KG1 (cell line): ENCODE data around the gene TYW1.
"Not testable (repeated sequence)": the region's sequence is repeated elsewhere in the genome, so short reads cannot be mapped to it uniquely, and the experiment has no call there.

Source experiments
- DNase-seq: peaks from one replicate; lab custom pipeline; 2025; lab: John Stamatoyannopoulos, UW

The TYW1 gene

GRCh38 chr7:67046819-67047218 is 50.2 kb downstream of the TYW1 start:
- not testable (repeated sequence) for DNase-seq

- DNase-seq, result not testable (repeated sequence)
Observed at GRCh38 chr7:67049908-67050307, 53.3 kb downstream of the TYW1 start.

GRCh38 chr7:67052161-67052560 is 55.5 kb downstream of the TYW1 start:
- not testable (repeated sequence) for DNase-seq

- no peak for DNase-seq
Observed at GRCh38 chr7:67056683-67057082, 60.0 kb downstream of the TYW1 start.

GRCh38 chr7:67061321-67061720 is 64.7 kb downstream of the TYW1 start:
- DNase-seq, result not testable (repeated sequence)

- DNase-seq, result not testable (repeated sequence)
Observed at GRCh38 chr7:67062802-67063201, 66.2 kb downstream of the TYW1 start.

- DNase-seq, result not testable (repeated sequence)
Observed at GRCh38 chr7:67066950-67067622, 70.5 kb downstream of the TYW1 start.

- DNase-seq, result not testable (repeated sequence)
Observed at GRCh38 chr7:67076120-67076519, 79.5 kb downstream of the TYW1 start.

GRCh38 chr7:67082880-67083279 is 86.2 kb downstream of the TYW1 start:
- not testable (repeated sequence) for DNase-seq

- not testable (repeated sequence) for DNase-seq
Observed at GRCh38 chr7:67089261-67089660, 92.6 kb downstream of the TYW1 start.

- not testable (repeated sequence) for DNase-seq
Observed at GRCh38 chr7:67091053-67091452, 94.4 kb downstream of the TYW1 start.

- not testable (repeated sequence) for DNase-seq
Observed at GRCh38 chr7:67098031-67098430, 101.4 kb downstream of the TYW1 start.

GRCh38 chr7:67099406-67099805 is 102.8 kb downstream of the TYW1 start:
- DNase-seq, result not testable (repeated sequence)

- DNase-seq, result not testable (repeated sequence)
Observed at GRCh38 chr7:67100038-67100437, 103.4 kb downstream of the TYW1 start.

GRCh38 chr7:67100956-67101361 is 104.3 kb downstream of the TYW1 start:
- no peak for DNase-seq

GRCh38 chr7:67104937-67105336 is 108.3 kb downstream of the TYW1 start:
- not testable (repeated sequence) for DNase-seq

- no peak for DNase-seq
Observed at GRCh38 chr7:67105377-67105776, 108.7 kb downstream of the TYW1 start.

GRCh38 chr7:67106255-67106654 is 109.6 kb downstream of the TYW1 start:
- DNase-seq, result not testable (repeated sequence)

GRCh38 chr7:67111342-67111741 is 114.7 kb downstream of the TYW1 start:
- not testable (repeated sequence) for DNase-seq

GRCh38 chr7:67114483-67115246 is 118.0 kb downstream of the TYW1 start:
- DNase-seq, result not testable (repeated sequence)

- DNase-seq, result not testable (repeated sequence)
Observed at GRCh38 chr7:67120491-67120890, 123.9 kb downstream of the TYW1 start.

- not testable (repeated sequence) for DNase-seq
Observed at GRCh38 chr7:67128257-67128656, 131.6 kb downstream of the TYW1 start.

GRCh38 chr7:67130766-67131165 is 134.1 kb downstream of the TYW1 start:
- not testable (repeated sequence) for DNase-seq
